Left lung (tissue), 10 donors: ENCODE data around the gene PI4K2A. TPM values are rescaled to one million over a fixed set of nuclear protein-coding genes. Genes with fewer than 3 reads are reported as not detected.

ENCODE experiments used
- ATAC-seq: fragments of 200-7000 bp; cut with Tn5 transposase; one replicate; pipeline ENCODE4 v1.9.1; 2020; ENCODE audit warnings: moderate library complexity
- DNase-seq, 4 donors: peaks; one replicate each; pipeline ENCODE4 v3.0.0-alpha.2; 2013 to 2020
- H3K27ac ChIP-seq, 2 donors: fragments of 200-600 bp; sonication (generic) in 1 of 2; one replicate each; pipeline versions ENCODE4 v1.5.0 to v1.8.0; 2020 to 2021
- H3K27me3 ChIP-seq, 2 donors: fragments of 200-600 bp; sonication (generic) in 1 of 2; one replicate each; pipeline versions ENCODE4 v1.5.0 to v1.8.0; 2020 to 2021
- H3K36me3 ChIP-seq, 2 donors: fragments of 200-600 bp; sonication (generic) in 1 of 2; one replicate each; pipeline versions ENCODE4 v1.5.0 to v1.8.0; 2020 to 2021
- H3K4me1 ChIP-seq, 2 donors: fragments of 200-600 bp; one replicate each; pipeline ENCODE4 v1.8.0; 2021
- H3K4me3 ChIP-seq, 2 donors: fragments of 200-600 bp; sonication (generic) in 1 of 2; one replicate each; pipeline versions ENCODE4 v1.5.0 to v1.8.0; 2020 to 2021; ENCODE audit warnings: mild to moderate bottlenecking in 1 of 2
- H3K9me3 ChIP-seq, 2 donors: fragments of 200-600 bp; sonication (generic) in 1 of 2; one replicate each; pipeline versions ENCODE4 v1.5.0 to v1.8.0; 2020 to 2021
- CTCF ChIP-seq, 2 donors: fragments of 200-600 bp; sonication (generic) in 1 of 2; IDR thresholded peaks; one replicate each; pipeline versions ENCODE4 v1.5.0 to v1.8.0; 2021; ENCODE audit warnings: antibody characterized with exemption in 2 of 2
- intact Hi-C, 2 donors: fragments of 100-400 bp; cut with DNase I; formaldehyde crosslinking; loops; one replicate each; pipeline versions ENCODE4 v1.11.2 to v1.14.2; 2022
- polyA plus RNA-seq, 6 donors: library from polyadenylated mRNA; unstranded; fragments of 120-200 nt; gene quantifications; one replicate each; pipeline ENCODE4 v1.2.1, GENCODE V29; 2013; ENCODE audit not compliant: insufficient read length in 6 of 6
- total RNA-seq, 2 donors: library from RNA; stranded (reverse); fragmentation: NEBNext Ultra II Directional; extraction: Animal tissue kit (Norgen Biotek cat#: 25700); gene quantifications; one replicate each; pipeline ENCODE4 v1.2.1, GENCODE V29; 2021
- donor health status: DM: no; HTN: yes; CAD: no.
- donor health status: DM: no; HTN: no; CAD: no.

PI4K2A gene
- total and polyA plus RNA-seq, 8 donors: 12.7 to 27.1 (median 15.6) TPM

GRCh38 chr10:97711640-97712572 is 71.4 kb downstream of the PI4K2A start:
- Histone ChIP-seq H3K9me3 (no peaks in the 10 kb centered on the region), H3K27me3 (peaks cover 0 to 4% of the 10 kb centered on the region in 2 donors), H3K36me3 (peaks cover 0 to 2% of the 10 kb centered on the region in 2 donors), H3K27ac (peak overlapping the region in 1 of 2 donors; percentile 34), H3K4me3 (no peak overlapping the region), H3K4me1 (peaks cover 12 to 59% of the 10 kb centered on the region in 2 donors)
- DNase-seq (no peak), ATAC-seq (no peak)
- intact Hi-C loops: no loop called here
- no peak for TF ChIP-seq CTCF (IDR thresholded peaks at IDR 0.05)

GRCh38 chr10:97713339-97713825 is 72.9 kb downstream of the PI4K2A start, which contains the start of gene MARVELD1:
MARVELD1 (plus strand) TSS chr10:97713730; CDS start chr10:97713877, 147 bp downstream.
- Histone ChIP-seq H3K4me1 (peaks cover 20 to 72% of the 10 kb centered on the region in 2 donors), H3K27ac (peak within 1 kb of the TSS; percentile 93 to 95), H3K27me3 (peaks cover 0 to 4% of the 10 kb centered on the region in 2 donors), H3K9me3 (no peaks in the 10 kb centered on the region), H3K36me3 (peaks cover 0 to 12% of the 10 kb centered on the region in 2 donors), H3K4me3 (peak within 1 kb of the TSS; percentile 67 to 74)
- TF ChIP-seq CTCF (IDR thresholded peaks at IDR 0.05): no peak
- ATAC-seq: peak; percentile 42
- intact Hi-C loops: no loop called here
- peak; percentile 85 to 90 (median 86) for DNase-seq

- ATAC-seq: peak; percentile 64
- DNase-seq: peak; percentile 77 to 92 (median 82)
- intact Hi-C loops: no loop called here
Observed at GRCh38 chr10:97713826-97714400, 73.4 kb downstream of the PI4K2A start.

GRCh38 chr10:97714401-97715258 is 74.2 kb downstream of the PI4K2A start:
- peak; percentile 66 for ATAC-seq
- Histone ChIP-seq H3K4me3 (peak overlapping the region; percentile 67 to 74), H3K27ac (peak overlapping the region; percentile 93 to 95), H3K27me3 (peaks cover 0 to 4% of the 10 kb centered on the region in 2 donors), H3K36me3 (peaks cover 0 to 12% of the 10 kb centered on the region in 2 donors), H3K9me3 (no peaks in the 10 kb centered on the region), H3K4me1 (peaks cover 29 to 75% of the 10 kb centered on the region in 2 donors)
- DNase-seq: peak in 3 of 4 donors; percentile 71 to 90 (median 73)
- TF ChIP-seq CTCF (IDR thresholded peaks at IDR 0.05): no peak
- intact Hi-C loops: no loop called here

More at GRCh38 chr10:97713826-97714400, 73.4 kb downstream of the PI4K2A start:
- Histone ChIP-seq H3K36me3 (peaks cover 0 to 12% of the 10 kb centered on the region in 2 donors), H3K27me3 (peaks cover 0 to 4% of the 10 kb centered on the region in 2 donors), H3K27ac (peak overlapping the region; percentile 93 to 95), H3K4me1 (peaks cover 25 to 76% of the 10 kb centered on the region in 2 donors), H3K4me3 (peak overlapping the region; percentile 67 to 74), H3K9me3 (no peaks in the 10 kb centered on the region)
- no peak for TF ChIP-seq CTCF (IDR thresholded peaks at IDR 0.05)
